HEK293T (cell line): ENCODE results near the gene INO80B.

Experiments
- BHLHE40 ChIP-seq: fragments of 450-650 bp; IDR thresholded peaks from 2 replicates; pipeline ENCODE4 v1.6.1; 2016; ENCODE audit warnings: mild to moderate bottlenecking, moderate library complexity, borderline replicate concordance
- CTBP1 ChIP-seq: fragments of 450-650 bp; IDR thresholded peaks from 2 replicates; pipeline ENCODE4 v1.6.1; 2016; ENCODE audit warnings: borderline replicate concordance
- FOXM1 ChIP-seq: fragments of 450-650 bp; IDR thresholded peaks from 2 replicates; pipeline ENCODE4 v1.6.1; 2017; ENCODE audit warnings: mild to moderate bottlenecking, borderline replicate concordance
- SUZ12 ChIP-seq: fragments of 450-650 bp; IDR thresholded peaks from 2 replicates; pipeline ENCODE4 v1.6.1; 2016; ENCODE audit warnings: mild to moderate bottlenecking
- TF ChIP-seq, protein P1 (sequence below): fragments of 450-650 bp; IDR thresholded peaks from 2 replicates; pipeline ENCODE4 v1.6.1; 2016

DNA sequence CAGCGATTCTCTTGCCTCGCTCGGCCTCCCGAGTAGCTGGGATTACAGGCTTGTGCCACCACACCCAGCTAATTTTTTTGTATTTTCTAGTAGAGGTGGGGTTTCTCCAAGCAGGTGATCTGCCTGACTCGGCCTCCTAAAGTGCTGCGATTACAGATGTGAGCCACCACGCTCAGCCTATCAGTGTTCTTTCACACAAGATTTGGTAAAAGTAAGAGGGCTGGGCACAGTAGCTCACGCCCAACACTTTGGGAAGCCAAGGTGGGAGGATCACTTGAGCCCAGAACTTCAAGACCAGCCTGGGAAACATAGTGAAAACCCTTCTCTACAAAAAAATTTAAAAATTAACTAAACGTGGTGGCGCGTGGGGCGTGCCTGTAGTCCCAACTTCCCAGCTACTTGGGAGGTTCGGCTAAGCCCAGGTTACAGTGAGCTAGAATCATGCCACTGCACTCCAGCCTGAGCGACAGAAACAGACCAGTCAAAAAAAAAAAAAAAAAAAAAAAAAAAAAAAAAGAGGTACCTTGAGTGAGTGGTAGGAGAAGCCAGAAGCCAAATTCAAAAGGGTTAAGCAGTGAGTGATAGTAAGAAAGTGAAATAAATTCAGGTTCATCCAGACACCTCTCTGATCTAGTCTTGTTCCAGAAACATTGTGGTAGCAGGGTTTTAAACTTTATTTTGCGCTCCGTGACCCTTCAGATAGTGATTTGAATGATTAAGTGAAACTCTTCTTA is 16.6 kb downstream of the INO80B start:
- TF ChIP-seq, protein P1, sequence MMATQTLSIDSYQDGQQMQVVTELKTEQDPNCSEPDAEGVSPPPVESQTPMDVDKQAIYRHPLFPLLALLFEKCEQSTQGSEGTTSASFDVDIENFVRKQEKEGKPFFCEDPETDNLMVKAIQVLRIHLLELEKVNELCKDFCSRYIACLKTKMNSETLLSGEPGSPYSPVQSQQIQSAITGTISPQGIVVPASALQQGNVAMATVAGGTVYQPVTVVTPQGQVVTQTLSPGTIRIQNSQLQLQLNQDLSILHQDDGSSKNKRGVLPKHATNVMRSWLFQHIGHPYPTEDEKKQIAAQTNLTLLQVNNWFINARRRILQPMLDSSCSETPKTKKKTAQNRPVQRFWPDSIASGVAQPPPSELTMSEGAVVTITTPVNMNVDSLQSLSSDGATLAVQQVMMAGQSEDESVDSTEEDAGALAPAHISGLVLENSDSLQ, result no peak
- TF ChIP-seq BHLHE40 (no peak), CTBP1 (no peak), SUZ12 (no peak), FOXM1 (no peak)
